Measurements from ENCODE around the gene TUBB1. TPM values are rescaled to one million over a fixed set of nuclear protein-coding genes. Genes with fewer than 3 reads are reported as not detected.
A peak's percentile ranks its signal among the peaks of the same experiment; 100 is the strongest.

The TUBB1 gene
- total RNA-seq, 2 experiments from 2014 or later, result not detected

GRCh38 chr20:59025511-59025910 lies 6.3 kb downstream of the TUBB1 start:
- ATAC-seq (no peak), DNase-seq (no peak)
- Mint-ChIP-seq H3K27me3 (no peaks in the 10 kb centered on the region), H3K9me3 (ENCODE audit: low read depth) (no peaks in the 10 kb centered on the region), H3K27ac (no peak overlapping the region), H3K36me3 (peaks cover 52% of the 10 kb centered on the region), H3K4me1 (peaks cover 41% of the 10 kb centered on the region), H3K4me3 (no peak overlapping the region)
- CTCF ChIA-PET, result no interaction called here

- peak overlapping the region; percentile 20 for H3K4me3 Mint-ChIP-seq
These were observed 7.9 kb downstream of the TUBB1 start for GRCh38 chr20:59026904-59027740.

GRCh38 chr20:59027741-59028320 lies 8.6 kb downstream of the TUBB1 start:
- Mint-ChIP-seq H3K27me3 (no peaks in the 10 kb centered on the region), H3K4me3 (no peak overlapping the region), H3K9me3 (ENCODE audit: low read depth) (no peaks in the 10 kb centered on the region), H3K36me3 (peaks cover 57% of the 10 kb centered on the region), H3K27ac (no peak overlapping the region), H3K4me1 (peaks cover 47% of the 10 kb centered on the region)
- CTCF ChIA-PET, result interaction anchor here (1.1 kb wide), 1 partner anchor 157 kb away, joined by 3 read pairs; no protein-coding TSS in a partner anchor
- DNase-seq (no peak), ATAC-seq (no peak)

More at GRCh38 chr20:59026904-59027740, 7.9 kb downstream of the TUBB1 start:
- ATAC-seq, result no peak
- CTCF ChIA-PET, result interaction anchor here (1.1 kb wide), 1 partner anchor 157 kb away, joined by 3 read pairs; no protein-coding TSS in a partner anchor
- no peak for DNase-seq
- peaks cover 44% of the 10 kb centered on the region for H3K4me1 Mint-ChIP-seq
- no peak overlapping the region for H3K27ac Mint-ChIP-seq
- no peaks in the 10 kb centered on the region for H3K9me3 Mint-ChIP-seq (ENCODE audit: low read depth)
- H3K27me3 Mint-ChIP-seq, result no peaks in the 10 kb centered on the region
- H3K36me3 Mint-ChIP-seq, result peaks cover 57% of the 10 kb centered on the region

GRCh38 chr20:59028812-59029211 lies 9.6 kb downstream of the TUBB1 start:
- ATAC-seq (no peak), DNase-seq (no peak)
- H3K9me3 Mint-ChIP-seq (ENCODE audit: low read depth), result no peaks in the 10 kb centered on the region
- H3K4me3 Mint-ChIP-seq, result peak overlapping the region; percentile 64
- peaks cover 57% of the 10 kb centered on the region for H3K36me3 Mint-ChIP-seq
- H3K27me3 Mint-ChIP-seq, result no peaks in the 10 kb centered on the region
- H3K4me1 Mint-ChIP-seq, result peaks cover 51% of the 10 kb centered on the region
- H3K27ac Mint-ChIP-seq, result peak overlapping the region; percentile 41
- CTCF ChIA-PET, result interaction anchor here (1.2 kb wide), 1 partner anchor 193 kb away, joined by 4 read pairs; no protein-coding TSS in a partner anchor

GRCh38 chr20:59030911-59031563 lies 11.8 kb downstream of the TUBB1 start:
- Mint-ChIP-seq H3K4me1 (peaks cover 67% of the 10 kb centered on the region), H3K27me3 (no peaks in the 10 kb centered on the region)

GRCh38 chr20:59031564-59032022 lies 12.4 kb downstream of the TUBB1 start:
- CTCF ChIA-PET, result interaction anchor here (0.8 to 1.6 kb wide), 12 partner anchors 9 to 372 kb away, joined by 3 to 8 read pairs (median 3); partner anchors contain the start of gene GNAS
- no peaks in the 10 kb centered on the region for H3K9me3 Mint-ChIP-seq (ENCODE audit: low read depth)
- H3K27me3 Mint-ChIP-seq, result no peaks in the 10 kb centered on the region
- peak overlapping the region; percentile 95 for H3K27ac Mint-ChIP-seq
- ATAC-seq, result no peak
- peaks cover 71% of the 10 kb centered on the region for H3K4me1 Mint-ChIP-seq
- H3K36me3 Mint-ChIP-seq, result peaks cover 60% of the 10 kb centered on the region
- peak overlapping the region; percentile 90 for H3K4me3 Mint-ChIP-seq
- peak; percentile 67 for DNase-seq

More at GRCh38 chr20:59030911-59031563, 11.8 kb downstream of the TUBB1 start:
- Mint-ChIP-seq H3K4me3 (peak overlapping the region; percentile 90), H3K27ac (peak overlapping the region; percentile 95), H3K9me3 (ENCODE audit: low read depth) (no peaks in the 10 kb centered on the region), H3K36me3 (peaks cover 59% of the 10 kb centered on the region)
- ATAC-seq (no peak), DNase-seq (no peak)
- CTCF ChIA-PET, result interaction anchor here (0.8 to 1.6 kb wide), 6 partner anchors 13 to 161 kb away, joined by 3 to 8 read pairs (median 3); no protein-coding TSS in a partner anchor

- peak within 1 kb of the TSS; percentile 90 for H3K4me3 Mint-ChIP-seq
- no peaks in the 10 kb centered on the region for H3K27me3 Mint-ChIP-seq
- H3K9me3 Mint-ChIP-seq (ENCODE audit: low read depth), result no peaks in the 10 kb centered on the region
- peaks cover 62% of the 10 kb centered on the region for H3K36me3 Mint-ChIP-seq
- H3K4me1 Mint-ChIP-seq, result peaks cover 71% of the 10 kb centered on the region
- CTCF ChIA-PET, result interaction anchor here (0.8 to 1.6 kb wide), 15 partner anchors 9 to 381 kb away, joined by 3 to 8 read pairs (median 3); partner anchors contain the start of genes GNAS and STX16
- DNase-seq (peak; percentile 97), ATAC-seq (peak; percentile 98)
- peak within 1 kb of the TSS; percentile 95 for H3K27ac Mint-ChIP-seq
These were observed 12.9 kb downstream of the TUBB1 start, which contains the start of gene ATP5F1E for GRCh38 chr20:59032023-59032712. Gene ATP5F1E, minus strand, starts transcription at chr20:59032335. Its CDS starts 84 bp downstream, at chr20:59032251.

- ATAC-seq (no peak), DNase-seq (no peak)
- Mint-ChIP-seq H3K27me3 (no peaks in the 10 kb centered on the region), H3K9me3 (ENCODE audit: low read depth) (no peaks in the 10 kb centered on the region), H3K27ac (peak overlapping the region; percentile 87), H3K4me3 (peak overlapping the region; percentile 87), H3K36me3 (peaks cover 63% of the 10 kb centered on the region), H3K4me1 (peaks cover 71% of the 10 kb centered on the region)
- CTCF ChIA-PET, result interaction anchor here (1.0 to 1.6 kb wide), 11 partner anchors 8 to 382 kb away, joined by 3 to 8 read pairs (median 4); partner anchors contain the start of gene STX16
These were observed 13.5 kb downstream of the TUBB1 start for GRCh38 chr20:59032713-59033059.

GRCh38 chr20:59033093-59033492 lies 13.9 kb downstream of the TUBB1 start:
- CTCF ChIA-PET, result interaction anchor here (1.0 to 1.5 kb wide), 6 partner anchors 8 to 382 kb away, joined by 3 to 6 read pairs (median 5); partner anchors contain the start of gene STX16
- Mint-ChIP-seq H3K36me3 (peaks cover 63% of the 10 kb centered on the region), H3K27me3 (no peaks in the 10 kb centered on the region), H3K4me3 (peak overlapping the region; percentile 87), H3K27ac (peak overlapping the region; percentile 87), H3K9me3 (ENCODE audit: low read depth) (no peaks in the 10 kb centered on the region), H3K4me1 (peaks cover 71% of the 10 kb centered on the region)
- DNase-seq, result no peak
- no peak for ATAC-seq

- CTCF ChIA-PET, result interaction anchor here (1.1 to 1.5 kb wide), 3 partner anchors 9 to 164 kb away, joined by 3 to 5 read pairs (median 4); partner anchors contain the start of gene PRELID3B
- Mint-ChIP-seq H3K4me1 (peaks cover 68% of the 10 kb centered on the region), H3K27ac (peak overlapping the region; percentile 58), H3K27me3 (no peaks in the 10 kb centered on the region), H3K4me3 (no peak overlapping the region), H3K9me3 (ENCODE audit: low read depth) (no peaks in the 10 kb centered on the region), H3K36me3 (peaks cover 59% of the 10 kb centered on the region)
- DNase-seq (no peak), ATAC-seq (no peak)
These were observed 14.5 kb downstream of the TUBB1 start for GRCh38 chr20:59033616-59034165.

GRCh38 chr20:59035381-59035780 lies 16.2 kb downstream of the TUBB1 start:
- Mint-ChIP-seq H3K9me3 (ENCODE audit: low read depth) (no peaks in the 10 kb centered on the region), H3K27me3 (no peaks in the 10 kb centered on the region), H3K4me1 (peaks cover 68% of the 10 kb centered on the region), H3K36me3 (peaks cover 51% of the 10 kb centered on the region), H3K4me3 (no peak overlapping the region), H3K27ac (no peak overlapping the region)
- CTCF ChIA-PET, result no interaction called here
- DNase-seq, result no peak
- ATAC-seq, result no peak

GRCh38 chr20:59037386-59037785 lies 18.2 kb downstream of the TUBB1 start:
- Mint-ChIP-seq H3K36me3 (peaks cover 55% of the 10 kb centered on the region), H3K4me1 (peaks cover 70% of the 10 kb centered on the region), H3K9me3 (ENCODE audit: low read depth) (no peaks in the 10 kb centered on the region), H3K27ac (peak overlapping the region; percentile 0), H3K4me3 (no peak overlapping the region), H3K27me3 (no peaks in the 10 kb centered on the region)
- CTCF ChIA-PET, result no interaction called here
- DNase-seq (no peak), ATAC-seq (no peak)

Data from activated CD8-positive, alpha-beta memory T cell treated with anti-CD3 and anti-CD28 coated beads, Interleukin-2, amount 10 ng/mL, durations not matched to agents 7 days and 5 days (primary cell).